NCI-H460 (cell line): ENCODE data around the gene DCLK2. TPM values are rescaled to one million over a fixed set of nuclear protein-coding genes. Genes with fewer than 3 reads are reported as not detected.
A peak's percentile ranks its signal among the peaks of the same experiment; 100 is the strongest.

Experiments used
- DNase-seq: peaks from one replicate; pipeline ENCODE4 v3.0.0-alpha.2; 2016; ENCODE audit warnings: low read depth; ENCODE audit errors: extremely low read depth
- small RNA-seq, 2 experiments: library from RNA; depleted of rRNA; stranded (forward); fragments of <200 nt; gene quantifications; one replicate each; pipeline ENCODE3, GENCODE V24; 2014
- total RNA-seq: library from RNA; depleted of rRNA; stranded (reverse); fragments of >200 nt; shearing (Covaris generic); gene quantifications from 2 replicates; pipeline ENCODE4 v1.2.3, GENCODE V29; 2014

The DCLK2 gene
- total RNA-seq, 1 experiment from 2014 or later: 12.8 TPM

DNA sequence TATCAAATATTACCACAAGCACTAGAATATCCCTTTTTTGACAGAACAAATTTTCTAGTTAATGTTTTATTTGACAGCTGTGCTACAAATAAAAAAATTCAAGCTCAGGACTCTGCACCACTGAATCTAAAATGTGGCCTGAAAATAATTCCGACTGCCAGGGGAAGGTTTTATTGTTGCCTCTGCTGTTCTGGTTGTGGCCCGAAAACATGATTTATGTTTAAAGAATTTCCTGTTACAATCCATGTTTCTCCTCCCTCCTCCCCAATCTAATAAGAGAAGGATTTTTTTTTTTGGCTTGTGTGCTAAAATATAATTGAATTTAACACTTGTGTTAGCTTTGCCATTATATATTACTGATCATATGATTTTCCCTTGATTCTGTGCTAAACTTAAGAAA, 227.8 kb downstream of the DCLK2 start:
- peak; percentile 3 for DNase-seq

DNA sequence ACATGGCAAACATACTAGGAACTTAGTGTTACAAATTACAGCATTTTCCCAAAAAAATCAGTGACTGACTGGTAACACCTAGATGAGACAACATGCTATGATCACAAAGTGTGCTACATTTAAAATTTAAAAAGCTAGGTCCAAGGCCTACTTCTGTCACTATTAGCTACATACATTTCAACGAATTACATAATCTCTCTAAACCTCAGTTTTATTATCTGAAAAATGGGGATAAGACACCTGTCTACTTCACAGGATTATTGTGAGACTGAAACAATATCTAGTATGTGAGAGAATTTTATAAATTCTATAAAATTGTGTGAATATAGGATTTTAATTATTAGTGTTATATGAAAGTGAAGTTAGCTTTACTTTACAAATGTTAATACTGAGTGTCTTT, 228.5 kb downstream of the DCLK2 start:
- no peak for DNase-seq

Small RNA genes within 50 kb of the gene (small RNA-seq; reads per million reads assigned to genes)
- gene RNU7-194P: 0 reads per million in 2 experiments
